Measurements from ENCODE around the gene REG1A. TPM values are rescaled to one million over a fixed set of nuclear protein-coding genes. Genes with fewer than 3 reads are reported as not detected.

REG1A gene
- total and polyA plus RNA-seq, 9 of the 15 experiments (the other 6 are each of a cell fraction or from before 2014, with no cell fraction given) = 3.1 TPM; not detected in 8

DNA sequence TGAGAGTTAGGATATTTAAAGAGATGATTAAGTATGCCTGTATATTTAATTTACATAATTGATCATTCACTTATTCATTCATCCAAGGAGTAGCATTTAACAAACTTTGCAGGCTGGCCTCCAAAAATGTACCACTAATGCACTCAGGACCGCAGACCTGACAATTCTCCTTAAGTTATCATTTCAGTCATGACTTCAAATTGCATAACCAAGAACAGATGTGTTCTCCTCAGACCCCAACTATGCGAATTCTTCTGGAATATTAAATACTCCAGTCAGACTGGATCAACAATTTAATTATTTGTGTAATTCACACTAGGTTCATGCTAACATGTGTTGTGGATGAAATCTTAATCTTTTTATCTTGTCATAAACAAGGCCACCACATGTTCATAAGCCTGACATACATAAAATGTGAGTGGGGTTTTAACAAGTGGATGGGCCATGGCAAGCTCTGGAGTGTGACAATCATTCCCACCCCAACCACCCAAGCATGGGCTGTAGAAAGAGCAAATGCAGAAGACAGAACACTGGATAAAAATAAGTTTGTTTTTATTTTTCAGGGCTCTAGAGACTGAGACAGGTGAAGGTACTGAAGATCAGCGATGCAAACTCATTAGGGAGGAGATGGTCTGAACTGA is 35.7 kb upstream of the REG1A start (continued):
- TF ChIP-seq, protein P1, sequence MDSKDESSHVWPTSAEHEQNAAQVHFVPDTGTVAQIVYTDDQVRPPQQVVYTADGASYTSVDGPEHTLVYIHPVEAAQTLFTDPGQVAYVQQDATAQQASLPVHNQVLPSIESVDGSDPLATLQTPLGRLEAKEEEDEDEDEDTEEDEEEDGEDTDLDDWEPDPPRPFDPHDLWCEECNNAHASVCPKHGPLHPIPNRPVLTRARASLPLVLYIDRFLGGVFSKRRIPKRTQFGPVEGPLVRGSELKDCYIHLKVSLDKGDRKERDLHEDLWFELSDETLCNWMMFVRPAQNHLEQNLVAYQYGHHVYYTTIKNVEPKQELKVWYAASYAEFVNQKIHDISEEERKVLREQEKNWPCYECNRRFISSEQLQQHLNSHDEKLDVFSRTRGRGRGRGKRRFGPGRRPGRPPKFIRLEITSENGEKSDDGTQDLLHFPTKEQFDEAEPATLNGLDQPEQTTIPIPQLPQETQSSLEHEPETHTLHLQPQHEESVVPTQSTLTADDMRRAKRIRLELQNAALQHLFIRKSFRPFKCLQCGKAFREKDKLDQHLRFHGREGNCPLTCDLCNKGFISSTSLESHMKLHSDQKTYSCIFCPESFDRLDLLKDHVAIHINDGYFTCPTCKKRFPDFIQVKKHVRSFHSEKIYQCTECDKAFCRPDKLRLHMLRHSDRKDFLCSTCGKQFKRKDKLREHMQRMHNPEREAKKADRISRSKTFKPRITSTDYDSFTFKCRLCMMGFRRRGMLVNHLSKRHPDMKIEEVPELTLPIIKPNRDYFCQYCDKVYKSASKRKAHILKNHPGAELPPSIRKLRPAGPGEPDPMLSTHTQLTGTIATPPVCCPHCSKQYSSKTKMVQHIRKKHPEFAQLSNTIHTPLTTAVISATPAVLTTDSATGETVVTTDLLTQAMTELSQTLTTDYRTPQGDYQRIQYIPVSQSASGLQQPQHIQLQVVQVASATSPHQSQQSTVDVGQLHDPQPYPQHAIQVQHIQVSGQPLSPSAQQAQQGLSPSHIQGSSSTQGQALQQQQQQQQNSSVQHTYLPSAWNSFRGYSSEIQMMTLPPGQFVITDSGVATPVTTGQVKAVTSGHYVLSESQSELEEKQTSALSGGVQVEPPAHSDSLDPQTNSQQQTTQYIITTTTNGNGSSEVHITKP (IDR thresholded peaks at IDR 0.05; ENCODE audit: partially characterized antibody) = no peak

DNA sequence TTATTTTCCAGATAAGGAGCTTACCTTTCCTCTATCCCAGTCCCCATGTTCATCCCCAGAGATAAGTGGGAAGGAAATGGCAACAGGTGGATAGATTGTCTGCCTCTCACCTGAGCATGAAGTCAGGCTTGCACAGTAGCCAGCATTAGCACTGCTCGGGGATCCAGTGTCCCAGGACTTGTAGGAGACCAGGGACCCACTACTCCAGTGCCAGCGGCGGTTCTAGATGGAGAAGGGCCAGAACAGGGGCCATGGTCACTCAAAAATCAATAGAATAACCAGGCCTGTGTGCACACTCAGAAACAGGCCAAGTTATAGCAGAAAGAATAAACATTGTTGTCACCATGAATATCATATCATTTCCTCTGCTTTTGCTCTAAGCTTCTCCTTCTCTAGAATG is 34.9 kb upstream of the REG1A start:
- no peaks in the 10 kb centered on the region for H3K27me3 ChIP-seq (ENCODE audit: control insufficient read depth in 2 of 2, insufficient read depth in 2 of 2, low read length in 2 of 2)
- DNase-seq (ENCODE audit: extremely low read depth in 1 of 4, low spot score in 3 of 4) (no peak), ATAC-seq (no peak), FAIRE-seq (no peak)
- no peak overlapping the region for H2AFZ ChIP-seq (ENCODE audit: low read depth, low read length)
- CTCF ChIA-PET (ENCODE audit: low intra/inter-chr PET ratio) = no interaction called here
- no peaks in the 10 kb centered on the region for H3K36me3 ChIP-seq (ENCODE audit: control insufficient read depth, insufficient read depth, low read length)
- intact Hi-C loops (cut with micrococcal nuclease) = no loop called here
- H3K4me2 ChIP-seq (ENCODE audit: insufficient read depth, low read length) = no peak overlapping the region
- in situ Hi-C loops (cut with MboI) = no loop called here
- H3K4me3 ChIP-seq = no peak overlapping the region
- 0% methylated on average over 3 of the region's 3 CpGs for WGBS (ENCODE audit: insufficient coverage, low coverage, missing lambda C conversion rate)
- POLR2A ChIA-PET = no interaction called here
- H3K9ac ChIP-seq (ENCODE audit: insufficient read depth in 1 of 2, low read depth in 2 of 2, low read length in 2 of 2) = no peak overlapping the region
- no peaks in the 10 kb centered on the region for H4K20me1 ChIP-seq (replicated peaks; ENCODE audit: control insufficient read depth, insufficient read depth, low read length)
- no peaks in the 10 kb centered on the region for H3K9me3 ChIP-seq (replicated peaks; ENCODE audit: control insufficient read depth, insufficient read depth, low read depth, low read length)
- no peaks in the 10 kb centered on the region for H3K79me2 ChIP-seq (ENCODE audit: control insufficient read depth, insufficient read depth, low read length)
- no peak overlapping the region for H3K27ac ChIP-seq (ENCODE audit: extremely low read depth, low read depth, low read length)
- no TSS peak for BruUV-seq (replicated peaks)
- H3K4me1 ChIP-seq (replicated peaks in 1 of 2; ENCODE audit: control insufficient read depth in 2 of 2, insufficient read depth in 2 of 2, low read length in 2 of 2) = no peaks in the 10 kb centered on the region
- H3K9me1 ChIP-seq (ENCODE audit: control insufficient read depth, insufficient read depth, low read length) = no peaks in the 10 kb centered on the region
- no peak for TF ChIP-seq TGIF2 (CRISPR knock-in tag; IDR thresholded peaks at IDR 0.05)
- TF ChIP-seq EWSR1 (IDR thresholded peaks at IDR 0.05; ENCODE audit: borderline replicate concordance, low read depth, partially characterized antibody) = no peak
- no peak for TF ChIP-seq TRIM28 (IDR thresholded peaks at IDR 0.05)
- TF ChIP-seq PCBP1 (IDR thresholded peaks at IDR 0.05; ENCODE audit: low read depth, low read length, poor library complexity, severe bottlenecking) = no peak
- TF ChIP-seq DACH1 (IDR thresholded peaks at IDR 0.05; ENCODE audit: partially characterized antibody) = no peak
- no peak for TF ChIP-seq PHF20 (IDR thresholded peaks at IDR 0.05; ENCODE audit: partially characterized antibody)
- no peak for TF ChIP-seq ZNF766 (CRISPR knock-in tag; conservative IDR thresholded peaks at IDR 0.05)
- no peak for TF ChIP-seq ZNF695 (CRISPR knock-in tag; IDR thresholded peaks at IDR 0.05)
- TF ChIP-seq NR2C2 (CRISPR knock-in tag; IDR thresholded peaks at IDR 0.05) = no peak
- TF ChIP-seq NR2C2 (tag; IDR thresholded peaks at IDR 0.05) = no peak

Data from K562 (cell line).